ENCODE data around the gene EIF3D.

The EIF3D gene

GRCh38 chr22:36506637-36507517, 22.1 kb downstream of the EIF3D start, which contains the start of gene FOXRED2:
Gene FOXRED2 (minus strand): TSS chr22:36507040. CDS start chr22:36506422, 618 bp downstream.
- peak; percentile 89 for DNase-seq

DNA sequence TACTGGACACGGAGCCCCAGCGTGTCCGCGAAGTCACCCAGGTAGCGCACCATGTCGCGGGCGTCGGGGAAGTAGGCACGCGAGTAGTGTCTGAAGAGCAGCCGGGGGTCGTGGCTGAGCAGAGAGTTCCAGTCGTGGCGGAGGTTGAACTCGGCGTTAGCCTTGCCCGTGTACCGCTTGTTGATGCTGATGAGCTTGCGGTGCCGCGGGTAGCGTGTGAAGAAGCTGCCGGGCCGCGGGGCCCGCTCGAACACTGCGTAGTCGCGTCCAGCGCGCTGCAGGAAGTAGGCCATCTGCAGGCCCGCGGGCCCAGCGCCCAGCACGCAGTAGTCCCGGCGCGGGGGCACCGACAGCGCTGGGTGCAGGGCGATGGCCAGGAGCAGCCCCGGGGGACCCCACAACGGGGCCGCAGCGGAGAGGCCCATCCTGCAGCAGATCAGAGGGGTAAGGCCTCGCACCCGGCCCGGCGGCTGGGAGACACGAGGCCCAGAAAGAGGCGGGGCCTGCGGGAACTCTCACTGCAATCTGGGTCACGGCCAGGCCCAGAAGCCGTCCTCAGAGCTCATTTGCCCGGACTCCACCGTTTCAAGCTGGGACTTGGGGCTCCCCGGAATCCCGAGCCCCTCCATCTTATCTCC, 22.8 kb downstream of the EIF3D start:
- no peak for DNase-seq

DNA sequence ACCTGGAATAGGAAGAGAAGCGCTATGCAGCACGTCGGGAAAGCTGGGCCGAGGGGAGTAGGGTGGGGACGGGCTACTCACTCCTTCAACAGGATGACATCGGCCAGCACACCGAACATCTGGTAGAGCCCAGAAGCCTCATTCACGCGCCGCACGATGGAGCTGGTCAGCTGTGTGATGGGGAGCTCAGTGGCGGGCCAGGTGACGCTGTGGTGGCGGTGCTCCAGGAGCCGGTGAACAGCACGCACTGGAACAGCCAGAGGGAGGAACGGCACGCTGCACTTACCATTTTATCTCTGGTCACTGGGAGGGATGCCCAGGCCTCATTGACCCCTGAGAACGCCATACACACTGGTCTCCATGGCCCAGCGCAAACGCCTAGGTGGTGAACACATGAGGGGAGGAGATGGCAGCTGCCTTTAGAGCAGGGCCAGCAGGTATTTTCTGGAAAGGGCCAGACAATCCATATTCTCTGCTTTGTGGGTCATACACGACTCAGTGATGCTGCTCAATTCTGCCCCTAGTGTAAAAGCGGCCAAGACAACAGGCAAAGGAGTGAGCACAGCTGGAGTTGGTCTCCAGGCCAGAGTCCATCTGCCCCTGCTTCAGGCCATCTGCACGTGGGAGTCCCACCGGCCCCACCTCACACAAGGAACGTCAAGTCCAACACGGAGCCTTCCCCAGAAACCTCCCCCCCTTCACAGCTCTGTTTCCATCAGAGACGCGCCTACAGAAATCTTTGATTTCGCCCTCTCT, 30.9 kb downstream of the EIF3D start:
- DNase-seq: no peak

- no peak for DNase-seq
Observed at GRCh38 chr22:36493690-36494110, 35.3 kb downstream of the EIF3D start.

DNA sequence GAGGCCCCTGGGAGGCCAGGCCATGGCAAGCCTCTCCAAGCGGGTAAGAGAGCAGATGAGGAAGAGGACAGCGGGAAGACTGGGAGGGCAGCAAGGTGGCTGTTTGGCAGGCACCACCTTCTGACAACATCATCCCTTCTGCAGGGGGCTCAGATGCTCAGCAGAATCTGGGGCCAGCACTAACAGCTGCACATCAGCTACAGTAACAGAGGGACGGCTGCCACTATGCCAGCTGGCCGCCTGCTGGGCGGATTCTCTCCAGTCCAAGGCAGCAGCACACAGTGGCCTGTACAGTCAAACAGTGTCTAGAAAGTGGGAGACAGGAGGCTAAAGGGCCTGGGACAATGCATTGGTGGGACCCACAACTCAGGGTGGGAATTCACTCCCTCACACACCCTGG, 36.9 kb downstream of the EIF3D start:
- no peak for DNase-seq

- no peak for DNase-seq
Observed at GRCh38 chr22:36491155-36491554, 37.8 kb downstream of the EIF3D start.

GRCh38 chr22:36486619-36487384, 42.2 kb downstream of the EIF3D start:
- DNase-seq: peak; percentile 48

DNA sequence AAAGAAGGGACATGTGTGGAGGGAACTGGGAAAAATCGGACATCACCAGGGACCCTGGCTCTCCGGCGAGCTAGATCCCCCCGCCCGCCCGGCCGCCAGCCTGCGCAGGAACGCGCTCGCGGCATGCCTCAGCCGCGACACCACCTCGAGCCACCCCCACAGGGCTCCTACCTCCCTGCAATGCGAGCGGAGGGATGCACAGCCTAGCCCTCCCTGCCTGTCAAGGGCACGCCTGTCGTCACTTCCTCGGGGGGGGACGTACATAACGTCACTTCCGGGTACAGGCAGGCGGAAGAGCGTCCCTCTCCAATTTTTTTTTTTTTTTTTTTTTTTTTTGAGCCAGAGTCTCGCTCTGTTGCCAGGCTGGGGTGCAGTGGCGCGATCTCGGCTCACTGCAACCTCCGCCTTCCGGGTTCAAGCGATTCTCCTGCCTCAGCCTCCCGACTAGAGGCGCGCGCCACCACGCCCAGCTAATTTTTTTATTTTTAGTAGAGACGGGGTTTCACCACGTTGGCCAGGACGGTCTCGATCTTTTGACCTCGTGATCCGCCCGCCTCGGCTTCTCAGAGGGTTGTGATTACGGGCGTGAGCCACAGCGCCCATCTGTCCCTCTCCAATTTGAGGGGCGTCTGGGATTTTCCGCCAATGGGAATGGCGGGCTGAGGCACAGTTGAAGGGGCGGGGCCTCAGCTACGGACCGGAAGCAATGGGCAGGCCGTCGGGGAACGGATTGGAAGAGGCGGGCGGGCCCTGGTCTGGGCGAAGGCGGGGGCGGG, 47.4 kb downstream of the EIF3D start, which contains the start of gene TXN2:
Gene TXN2 (minus strand): TSS at position 248 of the 776 bp plus-strand sequence. CDS start 803 bp downstream, outside the sequence.
- DNase-seq: peak; percentile 95

- no peak for DNase-seq
Observed at GRCh38 chr22:36480941-36481392, 48.0 kb downstream of the EIF3D start.

DNA sequence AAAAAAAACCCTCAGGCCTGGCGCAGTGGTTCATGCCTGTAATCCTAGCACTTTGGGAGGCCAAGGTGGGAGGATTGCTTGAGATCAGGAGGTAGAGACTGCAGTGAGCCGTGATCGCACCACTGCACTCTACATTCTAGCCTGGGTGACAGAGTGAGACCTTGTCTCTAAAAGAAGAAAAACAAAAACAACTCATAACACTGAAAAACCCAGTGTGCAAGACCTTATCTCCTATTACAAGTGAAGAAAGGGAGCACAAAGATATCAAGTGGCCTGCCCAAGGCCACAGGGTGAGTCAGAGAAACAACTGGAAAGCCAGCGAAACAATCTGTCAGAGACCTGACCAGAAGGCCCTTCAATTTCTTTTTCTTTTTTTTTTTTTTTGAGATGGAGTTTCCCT, 50.0 kb downstream of the EIF3D start:
- DNase-seq: no peak

DNA sequence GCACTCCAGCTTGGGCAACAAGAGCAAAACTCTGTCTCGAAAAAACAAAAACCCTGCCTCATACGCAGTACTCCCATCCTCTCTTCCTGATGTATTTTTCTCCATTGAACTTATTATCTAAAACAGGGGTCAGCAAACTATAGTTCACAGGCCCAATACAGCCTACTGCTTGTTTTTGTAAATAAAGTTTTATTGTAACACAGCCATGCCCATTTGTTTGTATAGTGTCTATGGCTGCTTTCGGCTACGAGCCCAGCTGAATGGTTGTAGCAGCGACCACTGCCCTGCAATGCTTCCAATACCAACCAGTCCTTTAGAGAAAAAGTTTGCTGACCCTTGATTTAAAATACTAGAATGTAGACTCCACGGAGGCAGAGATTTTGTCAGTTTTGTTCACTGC, 53.6 kb downstream of the EIF3D start:
- no peak for DNase-seq

GRCh38 chr22:36472689-36473088, 56.3 kb downstream of the EIF3D start:
- no peak for DNase-seq

GRCh38 chr22:36471341-36471821, 57.6 kb downstream of the EIF3D start:
- no peak for DNase-seq

- DNase-seq: no peak
Observed at GRCh38 chr22:36470994-36471331, 58.0 kb downstream of the EIF3D start.

GRCh38 chr22:36470162-36470993, 58.6 kb downstream of the EIF3D start:
- peak; percentile 64 for DNase-seq

DNA sequence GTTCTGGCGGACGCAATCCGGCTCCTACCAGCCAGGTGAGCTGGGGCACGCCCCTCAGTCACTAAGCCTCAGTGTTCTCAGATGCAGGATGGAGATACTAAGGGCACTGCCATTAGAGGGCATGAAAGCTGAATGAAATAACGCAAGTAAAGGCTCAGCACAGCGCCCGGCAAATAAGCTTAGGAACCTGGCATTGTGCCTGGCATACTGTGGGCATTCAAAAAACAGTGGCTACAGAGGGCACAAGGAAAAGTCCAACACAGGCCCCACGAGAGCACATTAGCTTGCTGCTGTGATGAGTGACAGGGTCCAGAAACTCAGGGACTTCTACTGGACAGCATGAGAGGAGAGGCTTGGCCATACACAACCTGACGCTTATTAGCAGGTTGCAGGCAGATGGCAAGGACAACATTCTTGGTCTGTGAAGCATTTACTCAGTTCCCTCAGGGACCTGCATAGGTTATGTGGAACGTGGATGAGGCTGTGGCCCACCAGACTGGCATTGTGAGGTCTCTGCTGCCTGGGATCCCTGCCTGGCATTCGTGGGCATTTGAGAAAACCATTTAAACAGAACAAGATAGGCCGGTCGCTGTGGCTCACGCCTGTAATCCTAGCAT, 59.8 kb downstream of the EIF3D start:
- no peak for DNase-seq

DNA sequence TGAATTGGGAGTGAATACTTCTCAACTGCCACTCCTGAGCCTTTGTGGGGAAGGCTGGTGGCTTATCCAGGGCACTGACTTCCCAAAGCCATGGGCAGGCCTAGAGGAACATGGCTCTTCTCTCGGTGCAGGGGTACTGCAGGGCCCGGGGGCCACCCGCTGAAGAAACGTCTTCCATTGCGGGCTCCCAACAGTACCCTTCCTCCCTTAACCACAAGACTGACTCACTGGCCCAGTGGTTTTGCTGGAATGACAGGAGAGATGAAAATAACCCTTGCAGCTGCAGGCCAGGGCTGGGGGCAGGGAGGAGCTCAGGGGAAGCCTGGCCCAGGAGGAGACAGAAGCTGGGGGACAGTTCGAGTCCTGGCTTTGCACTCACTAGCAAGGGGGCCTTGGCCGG, 61.0 kb downstream of the EIF3D start:
- DNase-seq: no peak

DNA sequence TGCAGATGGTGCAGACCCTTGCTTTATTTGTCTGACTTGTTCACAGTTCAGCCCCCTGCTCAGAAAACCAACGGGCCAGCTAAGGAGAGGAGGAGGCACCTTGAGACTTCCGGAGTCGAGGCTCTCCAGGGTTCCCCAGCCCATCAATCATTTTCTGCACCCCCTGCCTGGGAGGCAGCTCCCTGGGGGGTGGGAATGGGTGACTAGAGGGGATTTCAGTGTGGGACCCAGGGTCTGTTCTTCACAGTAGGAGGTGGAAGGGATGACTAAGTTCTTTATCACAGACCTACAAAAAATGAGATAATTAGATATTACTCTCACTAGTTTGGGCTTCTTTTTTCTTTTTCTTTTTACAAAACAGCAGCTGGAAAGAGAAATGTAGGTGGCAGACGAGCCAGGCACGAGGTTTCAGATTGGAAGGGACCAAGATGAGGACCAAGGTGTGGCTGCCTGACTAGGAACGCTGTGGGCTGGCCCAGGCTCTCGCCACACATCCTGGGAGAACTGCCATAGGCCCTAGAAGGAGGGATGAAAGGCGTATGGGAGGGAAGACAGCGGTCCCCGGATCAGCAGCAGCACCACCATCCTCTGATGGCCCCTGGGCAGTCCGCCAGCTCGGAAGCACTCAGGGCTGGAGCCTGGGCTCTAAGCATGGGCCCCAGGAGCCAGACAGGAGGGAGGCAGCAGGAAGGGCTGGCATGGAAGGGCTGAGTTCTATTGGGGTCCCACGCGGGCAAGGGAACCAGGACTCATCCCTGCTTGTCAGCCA, 61.7 kb downstream of the EIF3D start:
- no peak for DNase-seq

- DNase-seq: no peak
Observed at GRCh38 chr22:36466258-36466657, 62.7 kb downstream of the EIF3D start.

All from stimulated activated CD4-positive, alpha-beta T cell treated with anti-CD3 and anti-CD28 coated beads, Interleukin-12 subunit alpha, Interleukin-12 subunit beta, amount 100 ng/mL, for 4 hours (primary cell).